HG03196 (cell line): ENCODE measurements around the gene PRDM12.
"Not testable (repeated sequence)": the region's sequence is repeated elsewhere in the genome, so short reads cannot be mapped to it uniquely, and the experiment has no call there.

ENCODE experiments used
- ATAC-seq: cut with Tn5 transposase; IDR thresholded peaks from one replicate; pipeline ENCODE4 v1.9.1; 2021; ENCODE audit not compliant: unreplicated experiment

PRDM12 gene

GRCh38 chr9:130663258-130663976, 977 bp upstream of the PRDM12 start:
- ATAC-seq = no peak

- no peak for ATAC-seq
These were observed 480 bp upstream of the PRDM12 start for GRCh38 chr9:130663977-130664250.

GRCh38 chr9:130665029-130665430, 636 bp downstream of the PRDM12 start:
- no peak for ATAC-seq

- ATAC-seq = no peak
These were observed 1.3 kb downstream of the PRDM12 start for GRCh38 chr9:130665431-130666392.

GRCh38 chr9:130666393-130667119, 2.2 kb downstream of the PRDM12 start:
- ATAC-seq = no peak

GRCh38 chr9:130667120-130667435, 2.7 kb downstream of the PRDM12 start:
- ATAC-seq = no peak

- no peak for ATAC-seq
These were observed 3.8 kb downstream of the PRDM12 start for GRCh38 chr9:130668196-130668595.

GRCh38 chr9:130668659-130669058, 4.3 kb downstream of the PRDM12 start:
- ATAC-seq = no peak

- no peak for ATAC-seq
These were observed 5.6 kb downstream of the PRDM12 start for GRCh38 chr9:130669965-130670364.

GRCh38 chr9:130670644-130671043, 6.2 kb downstream of the PRDM12 start:
- ATAC-seq = no peak

- no peak for ATAC-seq
These were observed 8.1 kb downstream of the PRDM12 start for GRCh38 chr9:130672466-130672865.

- ATAC-seq = no peak
These were observed 8.7 kb downstream of the PRDM12 start for GRCh38 chr9:130672933-130673615.

GRCh38 chr9:130675396-130675795, 11.0 kb downstream of the PRDM12 start:
- ATAC-seq = no peak

- no peak for ATAC-seq
These were observed 12.9 kb downstream of the PRDM12 start for GRCh38 chr9:130677252-130677651.

- no peak for ATAC-seq
These were observed 16.7 kb downstream of the PRDM12 start for GRCh38 chr9:130680836-130681768.

GRCh38 chr9:130681769-130682420, 17.5 kb downstream of the PRDM12 start:
- no peak for ATAC-seq

- ATAC-seq = no peak
These were observed 18.2 kb downstream of the PRDM12 start for GRCh38 chr9:130682421-130683121.

GRCh38 chr9:130685104-130685503, 20.7 kb downstream of the PRDM12 start:
- ATAC-seq = no peak

GRCh38 chr9:130685945-130686344, 21.6 kb downstream of the PRDM12 start:
- not testable (repeated sequence) for ATAC-seq
